ENCODE measurements around the gene MAZ.
"Not testable (repeated sequence)": the region's sequence is repeated elsewhere in the genome, so short reads cannot be mapped to it uniquely, and the experiment has no call there.

Gene MAZ

DNA sequence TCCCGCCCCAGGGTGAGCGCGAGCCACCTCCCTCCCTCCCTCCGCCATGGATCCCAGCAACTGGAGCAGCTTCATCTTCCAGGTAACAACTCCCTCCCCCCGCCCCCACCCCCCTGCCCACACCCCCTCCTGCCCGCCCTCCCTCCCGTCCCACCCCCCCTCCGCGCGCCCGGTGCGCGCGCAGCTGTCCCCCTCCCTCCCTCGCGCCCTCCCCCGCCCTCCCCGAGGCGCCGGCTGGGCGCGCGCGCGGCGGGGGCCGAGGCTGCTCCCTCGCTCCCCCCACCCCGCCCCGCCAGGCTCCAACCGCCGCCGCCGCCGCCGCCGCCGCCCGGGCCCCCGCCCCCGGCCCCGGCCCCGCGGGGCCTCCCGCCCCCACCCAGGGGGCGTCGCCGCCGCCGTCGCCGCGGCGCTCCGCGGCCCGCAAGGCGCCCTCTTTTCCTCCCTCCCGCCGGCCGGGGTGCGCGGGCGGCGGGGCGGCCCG lies at the start of gene MAZ:
MAZ (plus strand) TSS at position 431 of the 481 bp plus-strand sequence. CDS start 173 bp downstream, outside the sequence.
- H3K4me3 ChIP-seq: peak within 1 kb of the TSS; percentile 68
- DNase-seq (ENCODE audit: low spot score in 2 of 2): no peak
- H3K27me3 ChIP-seq (ENCODE audit: low read depth): no peaks in the 10 kb centered on the region
- in situ Hi-C loops (cut with MboI; ENCODE audit: low sequenced_read_pairs): no loop called here
- peaks cover 67% of the 10 kb centered on the region for H3K36me3 ChIP-seq (replicated peaks)
- H3K9me3 ChIP-seq: no peaks in the 10 kb centered on the region
- peaks cover 27% of the 10 kb centered on the region for H3K4me1 ChIP-seq

DNA sequence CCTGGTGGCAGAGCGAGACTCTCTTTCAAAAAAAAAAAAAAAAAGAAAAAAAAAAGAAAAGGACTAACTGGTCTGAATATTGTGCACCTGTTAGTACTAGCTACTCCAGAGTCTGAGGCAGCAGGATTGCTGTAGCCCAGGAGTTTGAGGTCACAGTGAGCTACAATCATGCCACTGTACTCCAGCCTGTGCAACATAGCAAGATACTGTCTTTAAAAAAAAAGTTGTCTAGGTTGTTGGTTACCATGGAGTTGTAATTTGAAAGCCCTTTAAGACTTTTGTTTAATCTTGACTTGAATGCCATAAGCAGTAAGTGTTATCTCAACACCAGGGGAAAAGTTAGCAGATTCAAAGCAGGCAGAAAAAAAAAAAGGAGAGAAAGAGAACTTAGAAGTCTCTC lies 49.7 kb upstream of the MAZ start:
- peaks cover 2% of the 10 kb centered on the region; the same call in 1 of the 2 replicates for H3K4me1 ChIP-seq
- no peaks in the 10 kb centered on the region for H3K36me3 ChIP-seq (replicated peaks)
- H3K27me3 ChIP-seq (ENCODE audit: low read depth): no peaks in the 10 kb centered on the region
- in situ Hi-C loops (cut with MboI; ENCODE audit: low sequenced_read_pairs): no loop called here
- no peak for DNase-seq (ENCODE audit: low spot score in 2 of 2)
- no peaks in the 10 kb centered on the region for H3K9me3 ChIP-seq
- no peak overlapping the region for H3K4me3 ChIP-seq

DNA sequence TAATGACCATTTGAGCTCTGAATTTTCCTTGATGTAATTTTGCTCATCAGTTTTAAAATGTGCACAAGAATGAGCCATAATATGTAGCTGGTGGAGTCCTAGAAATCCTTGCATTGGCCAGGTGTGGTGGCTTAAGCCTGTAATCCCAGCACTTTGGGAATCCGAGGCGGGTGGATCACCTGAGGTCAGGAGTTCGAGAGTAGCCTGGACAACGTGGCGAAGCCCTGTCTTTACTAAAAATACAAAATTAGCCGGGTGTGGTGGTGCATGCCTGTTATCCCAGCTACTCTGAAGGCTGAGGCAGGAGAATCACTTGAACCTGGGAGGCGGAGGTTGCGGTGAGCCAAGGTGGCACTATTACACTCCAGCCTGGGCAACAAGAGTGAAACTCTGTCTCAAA lies 49.2 kb upstream of the MAZ start:
- H3K36me3 ChIP-seq (replicated peaks); H3K27me3 ChIP-seq (ENCODE audit: low read depth); DNase-seq (ENCODE audit: low spot score in 2 of 2); in situ Hi-C loops (cut with MboI; ENCODE audit: low sequenced_read_pairs); H3K4me3 ChIP-seq; H3K4me1 ChIP-seq; H3K9me3 ChIP-seq: not testable (repeated sequence)

DNA sequence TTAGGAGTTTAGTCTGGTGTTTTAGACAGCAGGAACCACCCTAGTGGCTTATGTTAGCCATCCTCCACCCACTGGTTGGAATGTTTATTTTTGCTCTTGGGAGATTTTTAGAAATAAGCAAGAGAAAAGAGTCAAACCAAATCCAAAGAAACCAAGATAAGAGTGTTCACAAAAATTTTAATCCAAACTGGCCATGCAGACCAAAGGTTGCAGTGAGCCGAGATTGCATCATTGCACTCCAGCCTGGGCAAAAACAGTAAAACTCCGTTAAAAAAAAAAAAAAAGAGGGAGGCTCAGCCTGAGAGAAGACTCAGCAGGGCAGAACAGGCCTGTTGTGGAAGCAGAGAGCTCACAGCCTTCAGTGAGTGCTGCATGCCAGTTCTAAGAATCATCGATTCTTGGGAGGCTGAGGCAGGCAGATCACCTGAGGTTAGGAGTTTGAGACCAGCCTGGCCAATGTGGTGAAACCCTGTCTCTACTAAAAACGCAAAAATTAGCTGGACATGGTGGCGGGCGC lies 48.3 kb upstream of the MAZ start:
- Histone ChIP-seq H3K27me3 (ENCODE audit: low read depth) (no peaks in the 10 kb centered on the region), H3K9me3 (no peaks in the 10 kb centered on the region), H3K4me3 (no peak overlapping the region), H3K36me3 (replicated peaks) (no peaks in the 10 kb centered on the region), H3K4me1 (peaks cover 2% of the 10 kb centered on the region; the same call in 1 of the 2 replicates)
- no peak for DNase-seq (ENCODE audit: low spot score in 2 of 2)
- in situ Hi-C loops (cut with MboI; ENCODE audit: low sequenced_read_pairs): no loop called here

DNA sequence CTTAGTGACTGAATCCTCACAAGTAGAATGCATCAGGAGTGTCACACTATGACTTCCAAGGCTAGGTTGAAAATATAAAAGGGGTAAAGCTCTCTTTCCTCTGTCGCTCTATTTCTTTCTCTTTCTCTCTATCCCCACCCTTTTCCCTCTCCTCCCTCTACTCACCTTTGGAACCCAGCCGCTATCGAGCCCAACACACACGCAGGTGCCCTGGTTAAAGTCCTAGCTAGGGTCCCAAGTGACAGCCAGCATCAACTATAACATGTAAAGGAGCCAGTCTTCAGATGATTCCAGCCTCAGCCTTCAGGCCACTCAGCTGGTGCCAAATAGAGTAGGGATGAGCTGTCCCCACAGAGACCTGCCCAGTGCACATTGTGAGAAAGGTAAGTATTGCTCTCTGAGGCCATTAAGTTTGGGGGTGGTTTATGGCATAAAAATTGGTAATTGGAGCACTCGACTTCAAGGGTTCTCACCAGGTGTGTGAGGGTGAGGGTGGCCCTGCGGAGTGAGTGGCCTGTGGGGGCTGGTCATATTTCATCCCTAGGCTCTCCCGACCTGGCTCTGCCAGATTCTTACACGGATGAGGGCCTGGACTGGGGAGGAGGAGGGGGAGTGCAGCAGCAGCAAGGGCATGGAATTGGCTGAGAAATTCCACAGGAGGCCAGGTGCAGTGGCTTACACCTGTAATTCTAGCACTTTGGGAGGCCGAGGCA lies 45.6 kb upstream of the MAZ start:
- H3K36me3 ChIP-seq (replicated peaks): no peaks in the 10 kb centered on the region
- no peak overlapping the region for H3K4me3 ChIP-seq
- H3K4me1 ChIP-seq: peaks cover 6% of the 10 kb centered on the region; the same call in 1 of the 2 replicates
- H3K27me3 ChIP-seq (ENCODE audit: low read depth): no peaks in the 10 kb centered on the region
- in situ Hi-C loops (cut with MboI; ENCODE audit: low sequenced_read_pairs): no loop called here
- DNase-seq (ENCODE audit: low spot score in 2 of 2): no peak
- no peaks in the 10 kb centered on the region for H3K9me3 ChIP-seq

DNA sequence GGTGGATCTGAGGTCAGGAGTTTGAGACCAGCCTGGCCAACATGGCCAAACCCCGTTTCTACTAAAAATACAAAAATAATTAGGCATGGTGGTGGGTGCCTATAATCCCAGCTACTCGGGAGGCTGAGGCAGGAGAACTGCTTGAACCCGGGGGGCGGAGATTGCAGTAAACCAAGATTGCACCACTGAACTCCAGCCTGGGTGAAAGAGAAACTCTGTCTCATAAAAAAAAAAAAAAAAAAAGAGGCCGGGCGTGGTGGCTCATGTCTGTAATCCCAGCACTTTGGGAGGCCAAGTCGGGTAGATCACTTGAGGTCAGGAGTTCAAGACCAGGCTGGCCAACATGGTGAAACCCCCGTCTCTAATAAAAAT lies 45.1 kb upstream of the MAZ start:
- H3K4me3 ChIP-seq; H3K36me3 ChIP-seq (replicated peaks); DNase-seq (ENCODE audit: low spot score in 2 of 2); H3K27me3 ChIP-seq (ENCODE audit: low read depth); H3K9me3 ChIP-seq; H3K4me1 ChIP-seq; in situ Hi-C loops (cut with MboI; ENCODE audit: low sequenced_read_pairs): not testable (repeated sequence)

DNA sequence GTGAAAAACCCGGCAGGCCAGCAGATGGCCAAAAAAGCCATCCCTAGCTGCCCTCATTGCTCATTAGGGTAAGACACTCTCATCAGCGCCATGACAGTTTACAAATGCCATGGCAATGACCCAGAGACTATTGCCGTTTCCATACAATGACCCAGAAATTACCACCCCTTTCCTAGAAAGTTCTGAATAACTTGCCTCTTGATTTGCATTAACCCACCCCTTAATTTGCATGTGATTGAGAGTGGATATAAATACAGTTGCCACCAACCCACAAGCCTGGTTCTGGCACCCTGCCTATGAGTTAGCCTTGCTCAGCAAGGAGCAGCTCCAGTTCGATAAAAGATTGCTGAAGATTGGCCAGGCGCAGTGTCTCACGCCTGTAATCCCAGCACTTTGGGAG lies 44.4 kb upstream of the MAZ start:
- Histone ChIP-seq H3K4me3 (no peak overlapping the region), H3K4me1 (peaks cover 6% of the 10 kb centered on the region; the same call in 1 of the 2 replicates), H3K9me3 (no peaks in the 10 kb centered on the region), H3K36me3 (replicated peaks) (no peaks in the 10 kb centered on the region), H3K27me3 (ENCODE audit: low read depth) (no peaks in the 10 kb centered on the region)
- in situ Hi-C loops (cut with MboI; ENCODE audit: low sequenced_read_pairs): no loop called here
- peak in 1 of 2 experiments; percentile 30 for DNase-seq (ENCODE audit: low spot score in 2 of 2)

DNA sequence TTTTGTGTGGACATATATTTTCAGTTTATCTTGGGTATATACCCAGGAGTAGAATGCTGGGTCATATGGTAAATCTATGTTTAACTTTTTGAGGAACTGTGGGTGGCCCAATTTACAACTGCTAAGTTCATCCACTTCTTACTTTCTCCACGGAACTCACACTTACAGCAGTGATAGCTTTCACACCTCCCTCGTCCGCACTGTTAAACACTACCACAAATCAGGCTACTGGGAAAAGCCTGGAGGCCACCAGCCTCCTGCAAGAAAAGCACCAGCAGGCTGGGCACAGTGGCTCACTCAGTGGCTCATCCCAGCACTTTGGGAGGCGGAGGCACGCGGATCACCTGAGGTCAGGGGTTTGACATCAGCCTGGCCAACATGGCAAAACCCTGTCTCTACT lies 43.0 kb upstream of the MAZ start:
- in situ Hi-C loops (cut with MboI; ENCODE audit: low sequenced_read_pairs): no loop called here
- no peaks in the 10 kb centered on the region for H3K36me3 ChIP-seq (replicated peaks)
- no peak overlapping the region for H3K4me3 ChIP-seq
- DNase-seq (ENCODE audit: low spot score in 2 of 2): no peak
- H3K27me3 ChIP-seq (ENCODE audit: low read depth): no peaks in the 10 kb centered on the region
- H3K4me1 ChIP-seq: peaks cover 4% of the 10 kb centered on the region; the same call in 1 of the 2 replicates
- no peaks in the 10 kb centered on the region for H3K9me3 ChIP-seq

DNA sequence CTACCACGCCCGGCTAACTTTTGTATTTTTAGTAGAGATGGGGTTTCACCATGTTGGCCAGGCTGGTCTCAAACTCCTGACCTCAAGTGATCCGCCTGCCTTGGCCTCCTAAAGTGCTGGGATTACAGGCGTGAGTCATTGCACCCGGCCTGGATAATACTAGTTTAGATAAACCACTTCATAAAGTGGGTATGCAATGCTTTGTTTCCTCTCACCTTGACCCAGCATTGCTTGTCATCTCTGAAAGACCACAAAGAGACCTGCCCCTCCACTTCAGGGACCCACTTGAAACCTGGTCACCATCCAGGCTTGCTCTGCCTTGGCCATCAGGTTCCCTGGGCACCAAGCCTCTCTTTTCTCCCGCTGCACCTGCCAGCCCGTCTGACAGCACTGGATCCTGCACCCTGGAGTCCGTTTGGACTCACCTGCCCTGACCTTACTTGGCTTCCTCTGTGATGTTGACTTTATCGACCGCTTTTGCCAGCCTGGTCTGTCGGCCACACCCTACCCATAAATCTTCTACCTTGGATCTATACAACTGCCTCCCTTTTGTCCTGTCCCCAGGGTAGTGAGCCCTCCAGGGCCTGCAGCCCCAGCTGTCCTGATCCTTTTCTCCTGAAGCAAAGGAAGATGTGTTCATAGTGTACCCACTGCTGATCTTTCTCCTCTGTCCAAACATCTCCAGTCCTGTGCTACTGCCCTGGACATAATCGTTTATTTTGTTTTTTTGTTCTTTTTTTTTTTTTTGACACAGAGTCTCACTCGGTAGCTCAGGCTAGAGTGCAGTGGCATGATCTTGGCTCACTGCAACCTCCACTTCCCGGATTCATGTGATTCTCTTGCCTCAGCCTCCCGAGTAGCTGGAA lies 40.9 kb upstream of the MAZ start:
- Histone ChIP-seq H3K4me1 (peaks cover 4% of the 10 kb centered on the region; the same call in 1 of the 2 replicates), H3K9me3 (no peaks in the 10 kb centered on the region), H3K36me3 (replicated peaks) (no peaks in the 10 kb centered on the region), H3K27me3 (ENCODE audit: low read depth) (no peaks in the 10 kb centered on the region), H3K4me3 (no peak overlapping the region)
- in situ Hi-C loops (cut with MboI; ENCODE audit: low sequenced_read_pairs): no loop called here
- peak; percentile 14 to 48 for DNase-seq (ENCODE audit: low spot score in 2 of 2)

DNA sequence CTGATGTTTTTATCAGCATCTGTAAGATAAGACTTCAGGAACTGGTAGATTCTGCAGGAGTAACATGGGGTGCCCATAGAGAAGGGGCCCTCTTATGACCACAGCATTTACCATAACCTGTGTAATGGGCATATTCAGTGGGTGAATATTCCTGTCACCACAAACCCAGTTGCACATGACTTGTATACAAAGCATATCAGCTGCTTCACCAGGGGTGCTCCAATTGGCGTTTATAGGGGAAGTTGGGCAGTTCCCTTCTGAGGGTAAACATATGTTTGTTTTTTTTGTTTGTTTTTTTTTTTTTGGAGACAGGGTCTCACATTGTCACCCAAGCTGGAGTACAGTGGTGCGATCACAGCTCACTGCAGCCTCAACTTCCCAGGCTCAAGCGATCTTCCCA lies 39.8 kb upstream of the MAZ start:
- no peak for DNase-seq (ENCODE audit: low spot score in 2 of 2)
- Histone ChIP-seq H3K9me3 (no peaks in the 10 kb centered on the region), H3K27me3 (ENCODE audit: low read depth) (no peaks in the 10 kb centered on the region), H3K4me3 (no peak overlapping the region), H3K4me1 (peaks cover 4% of the 10 kb centered on the region; the same call in 1 of the 2 replicates), H3K36me3 (replicated peaks) (no peaks in the 10 kb centered on the region)
- in situ Hi-C loops (cut with MboI; ENCODE audit: low sequenced_read_pairs): no loop called here

DNA sequence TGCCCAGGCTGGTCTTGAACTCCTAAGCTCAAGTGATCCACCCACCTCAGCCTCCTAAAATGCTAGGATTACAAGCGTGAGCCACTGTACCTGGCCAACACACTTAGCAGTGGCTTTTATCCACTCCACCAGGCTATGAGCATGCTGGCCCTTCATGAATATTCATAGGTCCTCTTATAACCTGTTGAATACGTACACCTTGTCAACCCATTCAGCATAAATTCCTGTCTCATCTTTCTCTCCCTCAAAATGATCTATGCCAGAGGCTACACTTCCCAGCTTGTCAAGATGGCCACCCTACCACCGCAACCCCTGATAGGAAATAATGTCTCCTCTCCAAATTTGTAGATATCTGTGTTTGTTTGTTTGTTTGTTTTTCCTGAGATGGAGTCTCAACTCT lies 39.3 kb upstream of the MAZ start:
- Histone ChIP-seq H3K9me3 (no peaks in the 10 kb centered on the region), H3K27me3 (ENCODE audit: low read depth) (no peaks in the 10 kb centered on the region), H3K36me3 (replicated peaks) (no peaks in the 10 kb centered on the region), H3K4me1 (peaks cover 4% of the 10 kb centered on the region; the same call in 1 of the 2 replicates), H3K4me3 (no peak overlapping the region)
- DNase-seq (ENCODE audit: low spot score in 2 of 2): no peak
- in situ Hi-C loops (cut with MboI; ENCODE audit: low sequenced_read_pairs): no loop called here

DNA sequence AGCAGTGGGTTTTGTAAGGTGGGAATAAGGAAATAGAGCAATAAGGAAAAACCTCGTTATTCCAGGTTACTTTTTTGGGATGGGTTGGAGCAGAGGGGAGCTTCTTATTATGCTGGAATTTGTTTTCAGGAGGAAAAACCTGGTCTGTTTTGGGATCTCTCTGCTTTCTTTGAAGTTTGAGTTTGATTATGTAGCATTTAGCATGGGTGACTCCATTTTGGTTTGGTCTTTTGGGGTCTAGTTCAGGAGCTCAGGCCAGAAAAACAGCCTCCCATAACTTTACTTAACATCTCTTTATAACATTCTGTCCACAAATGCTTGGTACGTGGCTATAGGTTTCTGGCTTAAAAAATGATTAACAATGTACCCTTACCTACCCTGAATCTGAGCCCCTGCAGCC lies 36.8 kb upstream of the MAZ start:
- DNase-seq (ENCODE audit: low spot score in 2 of 2): no peak
- Histone ChIP-seq H3K27me3 (ENCODE audit: low read depth) (no peaks in the 10 kb centered on the region), H3K36me3 (replicated peaks) (no peaks in the 10 kb centered on the region), H3K9me3 (no peaks in the 10 kb centered on the region), H3K4me3 (no peak overlapping the region), H3K4me1 (peaks cover 4% of the 10 kb centered on the region; the same call in 1 of the 2 replicates)
- in situ Hi-C loops (cut with MboI; ENCODE audit: low sequenced_read_pairs): no loop called here

DNA sequence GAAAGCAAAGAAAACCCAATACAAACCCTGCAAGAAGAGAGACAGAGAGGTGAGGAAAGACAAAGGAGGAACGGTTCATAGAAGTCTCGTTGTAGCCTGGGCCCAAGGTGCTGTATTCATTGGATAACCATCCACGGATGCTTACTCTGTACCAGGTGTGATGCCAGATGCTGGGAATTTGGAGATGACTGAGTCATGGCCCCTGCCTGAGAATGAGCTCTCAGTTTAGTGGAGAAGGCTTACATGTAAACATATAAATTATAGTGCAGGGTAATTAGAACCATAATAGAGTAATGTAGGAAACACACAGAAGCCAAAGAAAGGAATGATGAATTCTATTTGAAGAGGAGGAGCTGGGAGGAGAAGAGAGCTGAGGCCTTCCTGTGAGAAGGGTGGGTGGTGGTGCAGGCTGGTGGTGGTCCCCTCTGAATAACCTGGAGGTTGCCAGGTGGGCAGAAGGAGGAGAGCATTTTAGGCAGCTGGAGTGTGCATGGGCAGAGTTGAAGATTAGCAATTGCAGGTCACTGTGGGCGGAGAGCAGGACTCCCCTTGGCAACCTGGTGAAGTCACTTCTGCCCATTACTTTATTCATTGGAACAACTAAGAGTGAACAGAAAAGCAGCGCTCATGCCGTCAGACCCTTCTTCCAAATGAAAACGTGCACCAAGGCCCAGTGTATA lies 35.9 kb upstream of the MAZ start:
- H3K27me3 ChIP-seq (ENCODE audit: low read depth): no peaks in the 10 kb centered on the region
- H3K4me3 ChIP-seq: no peak overlapping the region
- in situ Hi-C loops (cut with MboI; ENCODE audit: low sequenced_read_pairs): no loop called here
- peaks cover 1% of the 10 kb centered on the region; the same call in 1 of the 2 replicates for H3K4me1 ChIP-seq
- no peaks in the 10 kb centered on the region for H3K36me3 ChIP-seq (replicated peaks)
- DNase-seq (ENCODE audit: low spot score in 2 of 2): no peak
- no peaks in the 10 kb centered on the region for H3K9me3 ChIP-seq

Data from HAP-1 (cell line).